NOMO-1 treated with dmso at 0.1 percent for 144 hours (cell line): ENCODE data around the gene ADAMTS14.

Experiments
- DNase-seq: peaks from one replicate; lab custom pipeline; 2025; ENCODE audit not compliant: unreplicated experiment; lab: John Stamatoyannopoulos, UW

The ADAMTS14 gene

DNA sequence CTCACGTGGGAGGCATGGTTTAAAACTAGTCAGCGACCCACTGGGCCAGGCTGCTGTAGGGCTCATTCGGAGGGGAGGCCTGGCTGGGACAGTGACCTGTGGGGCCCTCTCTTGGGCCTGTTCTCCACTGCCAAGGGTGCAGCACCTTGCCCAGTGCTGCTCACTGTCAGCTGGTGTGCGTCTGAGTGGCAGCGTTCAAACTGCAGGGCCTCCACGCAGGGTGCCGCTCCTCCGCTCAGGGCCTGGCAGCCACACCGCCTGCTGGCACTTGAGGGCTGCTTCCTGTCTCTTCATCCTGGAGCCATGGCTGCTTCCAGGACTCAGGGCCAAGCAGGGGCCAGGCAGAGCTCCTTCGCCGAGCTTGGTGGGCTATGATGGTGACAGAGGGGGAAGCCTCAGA, 18.3 kb downstream of the ADAMTS14 start:
- DNase-seq = no peak

DNA sequence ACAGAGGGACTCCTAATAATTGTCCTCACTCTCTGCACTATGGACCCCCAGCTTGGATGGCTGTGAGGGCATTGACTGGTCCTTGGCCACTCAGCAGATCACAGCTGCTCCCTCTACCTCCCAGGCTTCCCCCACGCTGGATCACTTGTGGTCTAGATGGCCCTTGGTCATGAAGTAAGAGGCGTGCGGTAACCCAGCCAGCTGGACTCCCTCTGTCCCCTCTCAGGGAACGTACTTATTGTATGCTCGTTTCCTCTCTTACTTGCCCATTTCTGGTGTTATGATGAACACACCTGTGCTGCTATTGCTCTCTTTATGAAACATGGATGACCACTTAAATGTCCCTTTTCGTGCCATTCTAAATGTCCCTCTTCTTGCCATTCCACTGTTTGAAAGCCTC, 19.3 kb downstream of the ADAMTS14 start:
- no peak for DNase-seq

DNA sequence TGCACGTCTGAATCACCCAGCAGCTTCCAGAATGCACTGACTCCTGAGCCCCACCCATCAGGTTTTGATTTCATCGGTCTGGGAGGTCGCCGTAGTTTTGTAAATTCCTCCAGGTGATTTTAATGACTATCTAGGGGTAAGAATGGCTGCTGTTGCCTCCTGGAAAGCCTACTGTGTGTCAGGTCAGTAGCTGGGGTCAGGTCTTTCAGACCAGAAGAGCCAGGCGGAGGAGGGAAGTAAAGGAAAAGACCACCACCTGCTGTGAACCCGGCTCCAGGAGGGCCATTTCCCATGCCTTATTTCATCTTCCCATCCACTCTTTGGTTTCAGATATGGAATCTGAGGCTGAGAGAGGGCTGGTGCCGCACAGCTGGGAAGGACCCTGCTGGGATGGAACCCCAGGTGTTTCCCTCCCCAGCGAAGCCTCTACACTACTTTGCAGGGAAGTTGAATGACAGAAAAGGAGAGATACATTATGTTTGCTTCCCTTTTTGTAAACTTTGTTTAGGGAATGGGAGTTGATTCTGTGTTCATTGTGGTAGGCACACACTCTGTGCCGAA, 19.8 kb downstream of the ADAMTS14 start:
- no peak for DNase-seq

DNA sequence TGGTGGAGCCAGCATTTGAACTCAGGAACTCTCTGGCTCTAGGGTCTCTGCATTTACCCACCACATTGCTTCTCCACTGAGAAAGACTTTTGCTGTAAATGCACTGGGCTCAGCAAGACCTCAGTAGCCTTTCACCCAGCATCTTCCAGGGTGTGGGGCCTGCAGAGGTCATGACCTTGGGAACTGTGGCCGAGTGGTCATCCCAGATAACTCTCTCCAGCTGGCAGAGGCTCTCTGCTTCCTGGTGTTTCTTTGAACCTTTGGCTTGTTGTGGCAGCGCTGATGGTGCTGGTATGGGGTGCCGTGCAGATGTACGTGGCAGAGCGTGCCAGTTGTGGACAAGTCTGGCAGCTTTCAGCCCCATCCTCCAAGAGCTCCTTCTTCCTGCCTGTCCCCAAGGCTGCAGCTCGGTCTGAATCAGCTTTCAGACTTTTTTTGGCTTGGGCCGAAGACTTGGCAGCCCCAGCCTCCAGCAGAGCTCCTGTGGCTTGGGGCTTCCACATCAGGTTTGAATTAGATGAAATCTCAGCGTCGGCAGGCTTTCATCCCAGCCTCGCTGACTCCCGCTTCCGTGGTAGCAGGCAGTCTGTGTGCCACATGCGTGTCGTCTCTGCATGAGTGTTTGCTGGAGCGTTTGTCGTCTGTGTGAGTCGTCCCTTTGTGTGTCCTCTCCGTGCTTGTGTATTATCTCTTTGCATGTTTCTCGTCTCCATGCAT, 21.5 kb downstream of the ADAMTS14 start:
- DNase-seq = no peak

GRCh38 chr10:70694418-70695141, 22.3 kb downstream of the ADAMTS14 start:
- no peak for DNase-seq

- no peak for DNase-seq
These were observed 23.1 kb downstream of the ADAMTS14 start for GRCh38 chr10:70695241-70696030.

DNA sequence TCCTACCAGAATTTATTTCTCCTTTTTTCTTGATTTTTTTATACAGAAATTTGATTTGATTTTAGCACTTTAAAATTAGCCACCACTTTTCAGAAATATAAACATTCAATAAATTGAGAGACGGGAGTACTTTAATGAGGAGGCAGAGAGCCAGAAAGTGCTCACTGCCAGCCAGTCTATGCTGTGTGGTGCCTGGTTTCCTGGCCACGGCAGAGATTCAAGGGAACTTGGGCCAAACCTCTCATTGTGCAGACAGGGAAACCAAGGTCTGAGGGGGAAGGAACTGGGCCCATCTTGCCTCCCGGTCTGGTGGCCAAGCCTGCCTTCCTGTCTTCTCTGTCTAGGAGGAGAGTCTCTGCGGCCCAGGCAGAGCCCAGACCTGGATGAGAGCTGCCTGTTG, 25.9 kb downstream of the ADAMTS14 start:
- no peak for DNase-seq

GRCh38 chr10:70699063-70699658, 26.9 kb downstream of the ADAMTS14 start:
- DNase-seq = no peak

DNA sequence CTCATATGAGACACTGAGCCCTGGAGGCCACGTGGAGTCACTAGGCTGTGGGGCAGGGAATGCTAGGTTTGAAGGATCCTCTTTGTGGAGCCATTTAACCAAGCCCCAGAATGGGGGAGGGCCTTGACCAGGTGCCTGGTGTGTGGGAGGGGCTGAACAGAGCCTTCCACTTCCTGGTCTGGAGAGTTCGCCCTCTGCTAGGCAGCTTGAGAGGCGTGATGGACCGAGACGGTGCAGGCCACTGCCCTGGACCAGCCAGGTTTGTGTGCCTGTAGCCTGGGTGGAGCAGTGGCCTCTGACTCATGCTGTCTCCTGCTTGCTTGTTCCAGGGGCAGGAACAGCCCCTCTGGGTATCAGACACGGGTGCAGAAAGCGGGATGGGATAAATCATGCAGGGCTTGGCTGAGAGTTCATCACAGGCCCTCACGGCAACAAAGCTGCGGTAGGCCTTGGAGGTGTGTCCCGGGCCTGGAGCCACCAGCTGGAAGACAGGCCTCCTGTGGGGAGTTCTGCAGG, 27.4 kb downstream of the ADAMTS14 start:
- DNase-seq = no peak

- DNase-seq = no peak
These were observed 30.0 kb downstream of the ADAMTS14 start for GRCh38 chr10:70702190-70702763.

DNA sequence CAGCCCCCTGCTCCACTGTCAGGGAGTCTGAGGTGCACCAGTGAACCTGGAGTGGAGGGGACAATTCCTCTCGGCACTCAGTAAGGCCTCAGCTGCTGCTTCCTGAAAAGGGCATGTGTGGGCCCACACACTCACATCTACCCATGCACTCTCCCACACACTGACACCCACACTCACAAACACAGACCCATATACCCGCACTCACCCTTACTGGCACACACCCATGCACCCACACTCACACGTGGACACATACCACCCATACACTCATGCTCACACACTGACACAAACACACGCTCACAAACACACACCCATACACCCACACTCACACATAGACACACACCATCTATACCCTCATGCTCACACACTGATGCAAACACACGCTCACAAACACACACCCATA, 31.9 kb downstream of the ADAMTS14 start:
- DNase-seq = no peak

DNA sequence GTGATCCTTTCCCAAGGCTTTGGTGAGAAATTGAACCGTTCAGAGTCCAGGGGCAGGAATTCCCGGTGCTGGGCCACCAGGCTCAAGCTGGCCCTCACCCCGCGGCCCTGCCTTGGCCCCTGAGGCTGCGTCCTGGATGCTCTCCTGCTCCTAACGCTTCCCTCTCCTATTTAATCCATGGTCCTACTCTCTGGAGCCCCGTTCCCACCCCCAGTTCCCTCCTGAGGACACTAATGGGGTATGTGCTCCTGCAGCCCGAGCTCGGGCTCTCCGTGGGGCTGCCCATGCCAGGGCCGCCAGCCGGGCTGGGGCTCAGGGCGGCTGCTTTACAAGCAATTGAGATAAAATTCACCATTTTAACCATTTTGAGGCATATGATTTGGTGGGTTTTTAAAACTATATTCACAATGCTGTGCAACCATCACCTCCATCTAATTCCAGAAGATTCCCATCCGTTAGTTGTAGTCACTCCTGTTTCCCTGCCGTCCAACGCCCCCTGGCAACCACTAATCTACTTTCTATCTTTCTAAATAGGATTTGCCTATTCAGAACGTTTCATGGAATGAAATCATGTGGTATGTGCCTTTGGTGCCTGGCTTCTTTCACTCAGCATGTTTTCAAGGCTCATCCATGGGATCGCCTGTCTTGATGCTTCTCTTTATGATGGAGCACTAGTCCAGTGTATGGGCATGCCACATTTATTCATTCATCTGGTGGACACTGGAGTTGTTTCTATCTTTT, 33.0 kb downstream of the ADAMTS14 start:
- DNase-seq = no peak

DNA sequence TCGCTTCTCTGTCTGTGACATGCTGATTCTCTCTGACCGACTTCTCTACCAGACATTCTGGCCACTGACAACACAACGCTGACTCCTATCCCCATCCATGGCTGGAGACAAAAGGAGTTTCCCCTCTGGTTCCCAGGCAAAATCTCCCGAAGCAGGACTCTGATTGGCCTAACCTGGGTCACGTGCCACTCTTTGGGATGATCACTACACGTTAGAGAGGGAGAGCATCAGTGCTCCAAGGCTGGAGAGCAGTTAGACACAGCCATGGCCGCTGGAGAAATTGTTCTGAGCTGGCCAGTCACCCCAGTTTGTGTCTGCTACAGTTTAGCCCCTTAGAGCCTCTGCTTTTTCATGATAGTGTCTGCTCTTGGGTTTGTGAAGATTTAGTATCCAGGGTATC, 38.9 kb downstream of the ADAMTS14 start:
- no peak for DNase-seq

GRCh38 chr10:70711911-70712310, 39.6 kb downstream of the ADAMTS14 start:
- DNase-seq = no peak

DNA sequence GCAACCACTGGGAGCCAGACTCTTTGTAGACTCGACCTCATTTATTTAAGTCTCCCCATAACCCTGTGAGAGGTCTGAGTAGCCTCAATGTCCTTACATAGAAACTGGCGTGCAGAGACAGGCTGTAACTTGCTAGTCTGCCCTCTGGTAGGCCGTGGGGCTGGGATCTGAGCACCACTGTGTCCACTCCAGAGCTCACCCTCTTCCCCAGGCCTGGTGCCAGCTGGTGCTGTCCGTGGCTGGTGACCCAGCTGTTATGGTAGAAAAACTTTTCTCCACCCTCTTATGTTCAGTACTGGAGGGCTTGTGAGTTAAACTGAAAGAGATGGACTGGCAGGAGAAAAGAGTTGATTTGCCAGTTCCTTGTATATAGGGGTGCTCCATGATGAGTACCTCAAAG, 41.9 kb downstream of the ADAMTS14 start:
- no peak for DNase-seq

DNA sequence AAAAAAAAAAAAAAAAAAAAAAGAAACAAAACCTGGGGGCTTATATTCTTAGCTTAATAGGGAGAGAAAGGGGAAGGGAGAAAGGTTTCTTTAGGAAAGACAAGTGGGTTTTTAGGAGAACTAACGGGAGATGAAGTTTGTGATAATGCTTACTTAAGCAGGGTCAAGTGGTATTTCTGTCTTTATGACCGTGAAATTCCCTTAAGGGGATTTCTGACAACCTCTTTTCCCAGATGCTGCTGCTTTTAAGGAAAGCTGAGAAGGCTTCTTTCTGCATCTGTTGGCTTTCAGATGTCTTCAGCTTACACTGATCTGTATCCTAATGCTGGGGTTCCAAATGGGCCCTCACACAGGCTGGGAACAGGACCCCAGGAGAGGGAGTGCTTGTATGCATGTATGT, 42.6 kb downstream of the ADAMTS14 start:
- DNase-seq = no peak

DNA sequence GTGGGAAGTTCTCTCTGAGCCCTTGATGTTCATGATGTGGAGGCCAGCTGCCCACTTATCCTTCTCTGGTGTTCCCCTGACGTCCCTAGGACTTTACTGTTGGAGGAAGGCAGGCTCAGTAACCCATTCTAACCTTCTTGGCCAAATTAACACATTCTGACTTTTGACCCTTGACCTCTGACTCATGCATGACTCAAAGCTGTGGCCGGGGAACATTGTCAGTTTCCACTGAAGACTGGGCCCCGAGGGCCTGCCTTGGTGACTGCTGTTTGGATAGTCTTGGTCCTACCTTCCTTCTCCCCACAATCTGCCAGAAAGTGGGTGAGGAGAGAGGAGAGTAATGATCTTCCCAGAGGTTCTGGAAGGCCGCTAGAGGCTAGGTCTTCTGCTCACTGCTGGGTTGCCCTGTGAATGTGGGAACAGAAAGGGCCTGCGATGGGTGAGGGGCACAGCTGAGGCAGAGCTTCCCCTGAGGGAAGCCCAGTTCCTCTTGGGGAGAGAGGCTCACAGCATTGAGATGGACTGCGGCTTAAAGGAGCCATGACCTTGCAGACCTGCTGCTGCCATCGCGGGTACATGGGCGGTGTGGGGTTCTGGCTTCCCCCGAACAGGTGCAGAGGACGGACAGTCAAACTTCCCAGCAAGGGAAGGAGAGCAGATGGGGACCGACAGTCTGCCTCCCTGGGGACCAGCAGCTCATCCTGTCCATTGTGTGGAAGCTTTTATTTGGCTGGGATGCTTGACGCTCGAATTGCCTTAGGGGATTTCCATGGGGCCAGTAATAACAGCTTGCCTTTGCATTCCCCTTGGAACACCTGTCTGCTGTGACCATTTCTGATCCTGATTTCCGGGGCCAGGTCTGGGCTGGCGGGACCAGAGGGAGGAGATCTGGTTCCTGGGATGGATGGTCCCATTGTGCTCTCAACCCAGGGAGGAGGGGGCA, 43.8 kb downstream of the ADAMTS14 start:
- peak; percentile 76 for DNase-seq

DNA sequence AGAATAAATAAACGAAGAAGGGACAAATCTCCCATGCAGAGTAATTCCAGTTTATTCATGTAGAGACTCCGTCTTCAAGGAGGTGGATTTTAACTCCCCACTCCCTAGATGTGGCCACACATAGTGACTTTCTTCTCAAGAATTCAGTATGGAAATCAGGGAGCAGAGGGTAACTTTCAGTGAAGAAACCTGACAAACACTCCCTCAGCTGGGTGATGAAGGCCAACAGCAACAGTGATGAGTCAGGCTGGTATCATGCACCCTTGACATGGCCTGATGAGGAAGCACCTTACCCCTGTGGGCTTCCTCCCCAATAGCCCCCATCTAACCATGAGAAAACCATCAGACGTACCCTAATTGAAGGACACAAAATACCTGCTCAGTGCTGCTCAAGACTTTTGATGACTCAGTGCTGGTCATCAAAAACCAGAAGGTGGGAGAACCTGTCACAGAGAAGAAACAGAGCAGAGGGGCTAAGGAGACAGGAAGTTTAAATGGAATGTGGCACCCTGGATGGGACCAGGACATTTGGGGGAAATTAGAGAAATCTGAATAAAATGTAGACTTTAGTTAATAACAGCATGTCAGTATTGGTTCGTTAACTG, 50.6 kb downstream of the ADAMTS14 start:
- no peak for DNase-seq
